ENCODE data around the gene BCAP31.

BCAP31 gene

DNA sequence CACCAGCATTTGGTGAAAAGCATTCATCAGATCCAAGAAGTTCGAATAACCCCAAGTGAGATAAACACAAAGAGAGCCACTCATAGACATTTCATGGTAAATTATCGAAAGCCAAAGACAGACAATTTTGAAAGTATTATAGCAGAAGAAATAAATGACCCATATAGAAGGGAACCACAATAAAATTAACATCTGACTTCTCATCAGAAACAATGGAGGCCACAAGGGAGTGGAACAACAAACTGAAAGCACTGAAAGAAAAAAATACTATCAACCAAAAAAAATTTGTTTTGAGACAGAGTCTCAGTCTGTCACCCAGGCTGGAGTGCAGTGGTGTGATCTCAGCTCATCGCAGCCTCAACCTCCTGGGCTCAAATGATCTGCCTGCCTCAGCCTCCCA is 64.9 kb downstream of the BCAP31 start:
- Histone ChIP-seq H3K27ac (ENCODE audit: low read depth, low read length) (no peak overlapping the region), H3K9me3 (ENCODE audit: control insufficient read depth in 5 of 5, low read length in 5 of 5) (peaks cover under 1 to 5% (median 1%) of the 10 kb centered on the region in 5 donors), H3K36me3 (ENCODE audit: control insufficient read depth in 5 of 5, insufficient read depth in 5 of 5, low read length in 5 of 5) (no peaks in the 10 kb centered on the region), H3K4me3 (ENCODE audit: low read depth in 1 of 5, low read length in 5 of 5) (no peak overlapping the region), H3K9ac (ENCODE audit: low read length in 5 of 5) (no peak overlapping the region), H3K4me1 (ENCODE audit: control insufficient read depth in 5 of 5, insufficient read depth in 5 of 5, low read length in 5 of 5) (peaks cover 0 to 2% (median 0%) of the 10 kb centered on the region in 5 donors), H3K27me3 (ENCODE audit: control insufficient read depth in 5 of 5, insufficient read depth in 4 of 5, low read length in 5 of 5) (peaks cover 0 to 13% (median 4%) of the 10 kb centered on the region in 5 donors)

DNA sequence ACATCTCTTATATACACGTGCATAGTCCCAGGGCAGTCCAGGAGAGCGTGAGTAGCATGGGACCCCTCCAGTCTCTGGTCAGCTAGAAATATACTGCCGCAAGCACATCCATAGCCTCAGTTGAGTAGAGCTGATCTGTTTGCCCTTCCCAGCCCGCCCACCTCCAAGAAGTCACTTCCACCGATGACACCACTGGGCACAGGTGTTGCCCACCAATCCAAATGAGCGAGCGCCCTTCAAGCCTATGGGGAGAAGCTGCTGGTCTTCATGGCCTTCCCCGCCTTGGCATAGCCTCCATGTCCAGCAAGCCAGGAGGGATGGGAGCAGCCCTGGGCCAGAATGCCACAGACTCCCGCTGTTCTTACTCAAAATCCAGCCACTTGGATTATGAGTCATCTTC is 67.0 kb downstream of the BCAP31 start:
- no peak overlapping the region for H3K4me3 ChIP-seq (ENCODE audit: low read depth in 1 of 5, low read length in 5 of 5)
- H3K9ac ChIP-seq (ENCODE audit: low read length in 5 of 5), result no peak overlapping the region
- H3K4me1 ChIP-seq (ENCODE audit: control insufficient read depth in 5 of 5, insufficient read depth in 5 of 5, low read length in 5 of 5), result no peaks in the 10 kb centered on the region
- H3K36me3 ChIP-seq (ENCODE audit: control insufficient read depth in 5 of 5, insufficient read depth in 5 of 5, low read length in 5 of 5), result no peaks in the 10 kb centered on the region
- peaks cover 0 to 11% (median 4%) of the 10 kb centered on the region in 5 donors for H3K27me3 ChIP-seq (ENCODE audit: control insufficient read depth in 5 of 5, insufficient read depth in 4 of 5, low read length in 5 of 5)
- H3K27ac ChIP-seq (ENCODE audit: low read depth, low read length), result no peak overlapping the region
- peaks cover 3 to 13% (median 9%) of the 10 kb centered on the region in 5 donors for H3K9me3 ChIP-seq (ENCODE audit: control insufficient read depth in 5 of 5, low read length in 5 of 5)

DNA sequence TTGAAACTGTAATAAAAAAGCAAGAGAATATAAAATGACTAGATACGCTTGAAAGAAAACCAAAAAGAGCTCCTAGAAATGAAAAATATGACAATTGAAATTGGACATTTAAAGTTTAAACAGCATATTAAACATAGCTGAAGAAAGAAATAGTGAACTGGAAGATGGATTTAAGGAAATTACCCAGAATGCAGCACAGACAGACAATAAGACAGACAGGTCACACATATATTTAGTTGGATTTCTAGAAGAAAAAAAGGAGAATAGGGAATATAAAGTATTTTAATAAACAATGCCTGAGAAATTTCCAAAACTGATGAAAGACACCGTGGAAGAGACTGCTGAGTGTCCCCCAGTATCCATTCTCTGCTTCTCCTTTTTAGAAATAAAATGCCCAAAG is 70.6 kb downstream of the BCAP31 start:
- H3K9me3 ChIP-seq (ENCODE audit: control insufficient read depth in 5 of 5, low read length in 5 of 5), result peaks cover 3 to 13% (median 9%) of the 10 kb centered on the region in 5 donors
- H3K27ac ChIP-seq (ENCODE audit: low read depth, low read length), result no peak overlapping the region
- peaks cover 6 to 26% (median 22%) of the 10 kb centered on the region in 5 donors for H3K27me3 ChIP-seq (ENCODE audit: control insufficient read depth in 5 of 5, insufficient read depth in 4 of 5, low read length in 5 of 5)
- H3K4me3 ChIP-seq (ENCODE audit: low read depth in 1 of 5, low read length in 5 of 5), result no peak overlapping the region
- H3K4me1 ChIP-seq (ENCODE audit: control insufficient read depth in 5 of 5, insufficient read depth in 5 of 5, low read length in 5 of 5), result no peaks in the 10 kb centered on the region
- no peak overlapping the region for H3K9ac ChIP-seq (ENCODE audit: low read length in 5 of 5)
- H3K36me3 ChIP-seq (ENCODE audit: control insufficient read depth in 5 of 5, insufficient read depth in 5 of 5, low read length in 5 of 5), result no peaks in the 10 kb centered on the region

DNA sequence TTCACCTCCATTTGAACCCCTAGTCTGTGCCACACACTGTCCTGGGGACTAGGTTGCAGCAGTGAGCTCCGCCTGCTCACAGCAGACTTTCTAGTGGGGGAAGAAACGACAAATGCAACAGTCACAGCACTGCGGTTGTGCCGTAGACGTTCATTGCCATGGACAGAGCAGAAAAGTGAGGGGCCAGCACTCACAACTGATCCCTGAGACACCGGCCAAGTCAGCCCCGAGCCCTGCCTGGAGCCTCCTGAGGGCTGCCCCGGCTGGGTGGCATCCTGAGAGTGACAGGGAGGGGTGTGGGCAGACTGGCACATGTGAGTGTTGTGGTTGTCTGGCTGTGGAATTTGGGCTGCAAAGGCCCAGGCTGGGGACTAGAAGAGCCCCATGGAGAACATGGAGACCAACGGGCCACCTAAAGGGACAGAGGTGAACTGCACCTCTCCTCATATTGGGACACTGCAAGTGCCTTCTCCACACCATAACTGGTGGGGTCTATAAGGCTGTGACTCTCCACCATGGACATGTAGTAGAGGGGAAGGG is 72.6 kb downstream of the BCAP31 start:
- Histone ChIP-seq H3K4me3 (ENCODE audit: low read depth in 1 of 5, low read length in 5 of 5) (no peak overlapping the region), H3K27ac (ENCODE audit: low read depth, low read length) (no peak overlapping the region), H3K9me3 (ENCODE audit: control insufficient read depth in 5 of 5, low read length in 5 of 5) (peaks cover 3 to 13% (median 9%) of the 10 kb centered on the region in 5 donors), H3K9ac (ENCODE audit: low read length in 5 of 5) (no peak overlapping the region), H3K27me3 (ENCODE audit: control insufficient read depth in 5 of 5, insufficient read depth in 4 of 5, low read length in 5 of 5) (peaks cover 14 to 37% (median 27%) of the 10 kb centered on the region in 5 donors), H3K4me1 (ENCODE audit: control insufficient read depth in 5 of 5, insufficient read depth in 5 of 5, low read length in 5 of 5) (peaks cover 0 to 12% (median 8%) of the 10 kb centered on the region in 5 donors), H3K36me3 (ENCODE audit: control insufficient read depth in 5 of 5, insufficient read depth in 5 of 5, low read length in 5 of 5) (no peaks in the 10 kb centered on the region)

DNA sequence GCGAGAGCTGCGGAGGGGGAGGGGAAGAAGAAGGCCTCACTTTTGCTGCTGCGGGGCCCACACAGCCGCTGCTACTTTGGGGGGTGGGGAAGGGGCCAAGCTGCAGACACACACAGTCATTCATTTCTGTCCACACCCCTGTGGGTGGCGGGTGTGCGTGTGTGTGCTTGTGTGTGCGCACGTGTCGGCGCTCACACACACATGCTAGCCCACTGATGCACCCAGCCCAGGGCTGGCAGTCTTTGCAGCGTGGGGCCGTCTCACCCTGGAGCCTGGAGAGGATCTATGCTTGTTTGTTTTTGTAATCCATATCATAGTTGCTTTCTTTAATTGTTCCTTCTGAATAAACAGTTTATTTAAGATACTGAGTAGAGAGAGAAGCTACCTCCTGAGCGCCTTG is 73.2 kb downstream of the BCAP31 start:
- H3K27me3 ChIP-seq (ENCODE audit: control insufficient read depth in 5 of 5, insufficient read depth in 4 of 5, low read length in 5 of 5), result peaks cover 17 to 44% (median 32%) of the 10 kb centered on the region in 5 donors
- peaks cover 0 to 14% (median 8%) of the 10 kb centered on the region in 5 donors for H3K4me1 ChIP-seq (ENCODE audit: control insufficient read depth in 5 of 5, insufficient read depth in 5 of 5, low read length in 5 of 5)
- H3K4me3 ChIP-seq (ENCODE audit: low read depth in 1 of 5, low read length in 5 of 5), result no peak overlapping the region
- H3K9ac ChIP-seq (ENCODE audit: low read length in 5 of 5), result no peak overlapping the region
- H3K27ac ChIP-seq (ENCODE audit: low read depth, low read length), result no peak overlapping the region
- H3K9me3 ChIP-seq (ENCODE audit: control insufficient read depth in 5 of 5, low read length in 5 of 5), result peaks cover 3 to 15% (median 9%) of the 10 kb centered on the region in 5 donors
- H3K36me3 ChIP-seq (ENCODE audit: control insufficient read depth in 5 of 5, insufficient read depth in 5 of 5, low read length in 5 of 5), result no peaks in the 10 kb centered on the region

All from subcutaneous abdominal adipose tissue (tissue), 5 donors.